Measurements from ENCODE around the gene ATP2B2.
"Not testable (repeated sequence)": the region's sequence is repeated elsewhere in the genome, so short reads cannot be mapped to it uniquely, and the experiment has no call there.

The ATP2B2 gene

DNA sequence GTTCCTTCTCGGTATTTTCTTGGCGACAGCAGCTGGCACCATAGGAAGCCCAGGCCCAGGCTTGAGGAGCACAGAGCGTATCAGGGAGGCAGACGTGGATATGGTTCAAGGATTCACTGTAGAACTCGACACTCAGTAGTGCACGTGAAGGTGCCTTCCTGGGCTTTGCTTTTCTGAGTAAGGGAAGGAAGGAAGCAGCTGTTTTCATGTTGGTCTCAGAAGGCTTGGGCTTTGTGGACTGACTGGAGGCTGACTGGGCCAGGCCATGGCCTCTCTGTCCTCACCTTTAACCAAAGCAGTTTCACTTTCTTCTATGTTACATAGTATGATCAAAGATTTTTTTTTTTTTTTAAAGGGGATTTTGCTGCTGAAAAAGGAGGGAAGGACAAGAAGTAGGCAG, 205.7 kb downstream of the ATP2B2 start:
- DNase-seq (ENCODE audit: low read depth in 2 of 2): no peak

DNA sequence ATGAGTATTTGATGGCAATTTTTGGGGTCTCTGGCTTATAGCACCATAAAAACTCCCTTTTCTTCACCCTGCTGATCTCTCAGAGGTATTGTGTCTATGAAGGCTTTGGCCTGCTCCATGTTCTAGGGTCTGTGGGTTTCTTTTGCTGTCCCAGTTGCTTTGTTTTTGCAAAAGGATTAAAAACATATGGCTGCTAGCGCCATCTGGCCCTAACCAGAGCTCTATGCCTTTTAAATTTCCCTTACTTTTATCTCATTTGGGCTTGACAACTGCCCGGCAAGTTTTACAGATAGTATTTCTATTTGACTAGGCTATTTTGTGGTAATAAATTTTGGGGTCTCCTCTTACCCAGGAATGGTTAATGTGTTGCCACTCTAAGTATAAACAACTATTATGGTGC, 206.2 kb downstream of the ATP2B2 start:
- DNase-seq (ENCODE audit: low read depth in 2 of 2): no peak

GRCh38 chr3:10298064-10298463, 207.3 kb downstream of the ATP2B2 start:
- not testable (repeated sequence) for DNase-seq (ENCODE audit: low read depth in 2 of 2)

DNA sequence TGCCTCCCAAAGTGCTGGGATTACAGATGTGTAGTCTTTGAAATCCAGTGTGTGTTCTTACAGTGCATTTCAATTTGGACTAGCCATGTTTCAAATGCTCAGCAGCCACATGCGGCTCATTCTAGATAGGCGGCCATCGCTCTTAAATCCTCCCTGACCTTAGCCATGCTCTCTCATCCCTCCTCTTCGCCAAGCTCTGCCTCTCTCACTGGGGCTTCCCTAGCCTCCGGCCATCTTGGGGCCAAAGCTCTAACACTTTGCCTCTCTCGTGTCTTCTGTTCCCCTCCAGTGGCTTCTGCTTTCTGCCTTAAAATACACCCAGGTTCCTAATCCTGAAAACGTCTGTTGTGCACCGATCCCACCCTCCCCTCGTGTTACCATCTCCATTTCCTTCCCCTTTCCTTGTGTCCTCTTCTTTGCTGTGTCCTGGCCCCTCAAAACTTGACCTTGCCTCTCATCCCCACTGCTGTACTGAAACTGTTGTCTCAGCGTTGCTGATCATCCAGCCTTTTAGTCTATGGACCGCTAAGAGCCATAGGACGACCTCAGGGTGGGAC, 211.3 kb downstream of the ATP2B2 start:
- no peak for DNase-seq (ENCODE audit: low read depth in 2 of 2)

DNA sequence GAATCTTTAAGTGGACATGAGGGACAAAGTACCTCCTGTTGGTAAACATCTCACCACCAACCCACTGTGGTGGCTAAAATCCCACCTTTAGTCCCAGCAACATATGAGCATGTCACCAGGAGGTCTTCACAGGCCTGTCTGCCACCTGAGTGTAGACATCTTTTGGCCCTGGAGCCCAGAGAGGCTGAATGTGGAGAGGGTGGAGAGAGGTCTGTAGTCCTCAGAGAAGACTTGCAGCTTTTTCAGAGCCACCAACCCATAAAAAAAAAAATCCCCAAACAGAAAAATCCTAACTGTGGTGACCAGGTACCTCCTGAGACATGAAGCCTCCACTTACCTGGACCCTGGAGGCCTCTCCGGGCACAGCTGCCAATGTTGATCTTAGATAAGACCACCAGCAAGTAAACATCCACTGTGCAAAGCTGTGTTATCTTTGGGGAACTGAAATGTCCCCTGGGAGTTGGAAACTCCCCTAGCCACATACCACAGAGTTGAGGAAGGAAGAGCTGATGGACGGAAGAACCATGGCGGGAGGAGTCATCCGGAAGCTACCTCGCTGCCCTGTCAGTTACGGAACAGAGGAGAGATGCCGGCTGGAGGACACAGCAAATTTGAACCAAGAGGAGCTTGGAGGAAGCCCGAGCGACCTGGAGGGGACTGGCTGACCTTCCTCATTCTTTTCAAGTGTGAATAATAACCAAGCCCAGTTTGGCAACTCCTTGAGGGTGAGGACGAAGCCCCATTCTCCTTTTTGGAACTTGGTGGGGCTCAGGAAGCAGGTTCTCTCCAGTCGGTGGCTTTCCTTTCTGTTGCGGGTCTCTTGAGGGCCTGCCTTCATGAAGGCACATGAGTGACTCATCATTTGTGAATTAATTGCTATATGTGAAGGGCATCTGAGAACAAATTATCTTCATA, 212.6 kb downstream of the ATP2B2 start, which contains the start of gene GHRL:
GHRL (minus strand) TSS at position 443 of the 915 bp plus-strand sequence. CDS start 2,767 bp downstream, outside the sequence.
- no peak for DNase-seq (ENCODE audit: low read depth in 2 of 2)

- no peak for DNase-seq (ENCODE audit: low read depth in 2 of 2)
These were observed 213.7 kb downstream of the ATP2B2 start for GRCh38 chr3:10291641-10292040.

- DNase-seq (ENCODE audit: low read depth in 2 of 2): no peak
These were observed 214.8 kb downstream of the ATP2B2 start for GRCh38 chr3:10290481-10291176.

GRCh38 chr3:10289787-10290355, 215.5 kb downstream of the ATP2B2 start:
- no peak for DNase-seq (ENCODE audit: low read depth in 2 of 2)

GRCh38 chr3:10289077-10289476, 216.3 kb downstream of the ATP2B2 start:
- no peak for DNase-seq (ENCODE audit: low read depth in 2 of 2)

DNA sequence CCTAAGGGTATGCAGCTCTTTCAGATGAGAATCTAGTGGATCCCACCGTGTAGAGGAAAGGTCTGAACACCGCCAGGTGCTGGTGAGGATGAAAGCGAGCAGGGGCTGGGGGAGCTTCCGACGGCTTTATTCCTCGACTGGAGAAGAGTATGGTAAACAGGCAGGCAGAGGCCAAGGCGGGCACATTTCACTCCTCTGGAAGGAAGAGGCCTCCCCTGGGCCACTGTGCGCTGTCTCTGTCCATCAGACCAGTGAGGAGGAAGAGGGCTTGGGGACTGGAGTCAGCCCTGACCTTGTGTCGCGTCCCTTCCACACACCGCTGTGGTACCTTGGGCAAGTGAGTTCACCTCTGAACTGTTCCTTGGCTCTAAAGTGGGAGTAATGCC, 216.8 kb downstream of the ATP2B2 start:
- no peak for DNase-seq (ENCODE audit: low read depth in 2 of 2)

GRCh38 chr3:10287936-10288574, 217.3 kb downstream of the ATP2B2 start:
- DNase-seq (ENCODE audit: low read depth in 2 of 2): no peak

GRCh38 chr3:10286596-10287295, 218.6 kb downstream of the ATP2B2 start:
- peak in 1 of 2 donors; percentile 24 for DNase-seq (ENCODE audit: low read depth in 2 of 2)

DNA sequence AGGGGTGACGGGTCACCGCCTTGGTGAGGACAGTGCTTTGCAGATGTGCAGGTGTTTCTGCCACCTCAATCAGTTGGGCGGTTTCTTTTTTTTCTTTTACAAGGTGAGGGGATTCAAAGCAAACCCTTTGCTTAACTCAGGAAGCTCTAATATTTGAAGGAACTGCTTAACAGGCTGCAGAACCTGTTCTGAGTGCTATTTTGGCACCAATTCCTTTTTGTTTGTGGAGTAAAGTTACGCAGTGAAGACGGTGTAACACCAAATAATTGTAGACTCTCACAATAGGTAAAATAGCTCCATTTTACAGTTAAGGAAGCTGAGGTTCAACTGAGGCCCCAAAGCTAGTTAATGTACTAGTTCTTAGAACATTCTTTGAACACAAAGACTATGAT, 219.3 kb downstream of the ATP2B2 start:
- DNase-seq (ENCODE audit: low read depth in 2 of 2): no peak

- no peak for DNase-seq (ENCODE audit: low read depth in 2 of 2)
These were observed 219.9 kb downstream of the ATP2B2 start for GRCh38 chr3:10285272-10286132.

DNA sequence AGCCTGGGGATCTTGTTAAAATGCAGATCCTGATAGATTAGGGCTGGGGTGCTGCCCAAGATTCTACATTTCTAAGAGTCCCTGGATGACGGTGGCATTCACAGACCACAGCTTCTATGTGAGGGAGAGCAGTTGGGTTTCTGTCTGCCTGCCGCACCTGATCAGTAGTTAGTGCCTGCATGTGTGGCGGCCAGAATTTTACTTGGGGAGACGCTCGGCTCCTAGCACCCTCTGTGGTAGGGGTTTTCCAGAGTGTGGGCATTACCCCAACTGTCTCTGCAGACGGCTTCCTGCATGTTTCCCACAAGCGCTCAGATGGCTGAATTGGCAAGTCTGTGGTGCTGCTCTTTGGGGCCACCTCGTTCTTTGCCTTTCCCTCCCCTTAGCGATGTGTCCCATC, 220.9 kb downstream of the ATP2B2 start:
- DNase-seq (ENCODE audit: low read depth in 2 of 2): no peak

DNA sequence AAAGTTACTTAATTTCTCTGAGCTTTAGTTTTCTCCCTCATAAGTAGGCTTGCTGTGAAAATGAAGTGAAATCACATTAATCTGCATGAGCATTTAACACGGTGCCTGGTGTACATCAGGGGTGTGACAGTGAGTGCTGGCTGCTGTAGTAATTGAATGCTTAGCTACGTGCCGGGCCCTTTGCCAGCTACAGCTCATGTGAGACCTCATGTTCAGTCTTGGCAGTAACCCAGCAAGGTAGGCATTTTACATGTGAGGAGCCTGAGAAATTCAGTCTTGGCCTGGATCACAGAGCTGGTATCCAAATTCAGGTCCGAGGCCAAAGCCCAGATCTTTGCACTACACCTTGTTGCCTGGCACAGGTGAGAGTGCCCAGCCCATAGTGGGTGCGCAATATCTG, 221.7 kb downstream of the ATP2B2 start:
- no peak for DNase-seq (ENCODE audit: low read depth in 2 of 2)

GRCh38 chr3:10281951-10282350, 223.4 kb downstream of the ATP2B2 start:
- DNase-seq (ENCODE audit: low read depth in 2 of 2): no peak

GRCh38 chr3:10280571-10280970, 224.8 kb downstream of the ATP2B2 start:
- no peak for DNase-seq (ENCODE audit: low read depth in 2 of 2)

DNA sequence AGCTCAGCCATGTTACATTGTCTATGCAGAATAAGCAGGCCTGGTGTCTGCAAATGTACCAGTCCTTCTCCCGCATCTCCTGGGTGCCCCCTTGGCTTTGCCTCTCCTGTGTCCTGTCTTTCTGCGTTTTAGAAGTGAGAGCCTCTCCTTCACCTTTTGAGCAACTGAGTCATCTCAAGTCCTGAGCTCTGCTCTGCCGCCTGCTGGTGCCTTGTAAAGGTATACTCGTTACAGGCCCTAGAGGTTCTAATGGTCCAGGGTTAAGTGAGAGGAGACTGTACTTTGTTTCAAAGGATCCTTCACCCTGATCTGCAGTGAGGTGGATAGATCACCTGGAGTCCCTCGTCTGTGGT, 225.2 kb downstream of the ATP2B2 start:
- DNase-seq (ENCODE audit: low read depth in 2 of 2): no peak

All from stimulated activated CD4-positive, alpha-beta T cell treated with anti-CD3 and anti-CD28 coated beads, Interleukin-15, amount 100 ng/mL, for 48 hours (primary cell).